GM18511 (cell line): ENCODE results near the gene HBZ.
"Not testable (repeated sequence)": the region's sequence is repeated elsewhere in the genome, so short reads cannot be mapped to it uniquely, and the experiment has no call there.

Experiments used
- ATAC-seq: cut with Tn5 transposase; IDR thresholded peaks from one replicate; pipeline ENCODE4 v1.9.1; 2021; ENCODE audit warnings: mild to moderate bottlenecking, moderate library complexity; ENCODE audit not compliant: unreplicated experiment

HBZ gene

DNA sequence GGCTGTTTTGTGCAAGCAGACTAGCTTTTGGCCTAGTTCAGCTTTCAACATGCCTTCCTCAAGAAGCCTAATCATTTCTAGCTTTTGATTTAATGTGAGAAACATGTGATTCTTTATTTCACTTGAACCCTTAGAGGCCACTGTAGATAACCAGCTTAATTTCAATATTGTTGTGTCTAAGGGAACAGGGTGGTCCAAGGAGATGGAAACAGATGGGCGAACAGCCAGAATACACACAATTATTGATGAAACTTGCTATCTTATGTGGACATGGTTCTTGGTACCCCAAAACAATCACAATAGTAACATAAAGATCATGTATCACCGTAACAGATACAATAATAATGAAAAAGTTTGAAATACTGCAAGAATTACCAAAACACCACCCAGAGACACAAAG lies 18.7 kb upstream of the HBZ start:
- ATAC-seq, result no peak

DNA sequence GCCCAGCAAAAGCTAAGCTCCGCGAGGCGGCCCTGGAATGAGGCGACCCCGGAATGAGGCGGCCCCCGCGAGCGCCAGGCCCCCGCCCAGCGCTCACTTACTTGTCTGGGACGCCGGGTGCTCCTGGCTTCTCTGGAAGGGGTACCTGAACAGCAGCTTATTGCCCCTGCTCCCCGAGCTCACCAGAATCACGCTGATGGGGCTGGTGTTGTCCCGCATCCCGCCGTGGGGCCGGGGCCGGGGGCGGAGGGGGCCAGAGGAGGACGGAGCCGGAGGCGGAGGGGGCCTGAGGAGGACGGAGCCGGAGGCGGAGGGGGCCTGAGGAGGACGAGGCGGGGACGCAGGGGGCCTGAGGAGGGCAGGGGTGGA lies 14.4 kb upstream of the HBZ start:
- ATAC-seq, result no peak

DNA sequence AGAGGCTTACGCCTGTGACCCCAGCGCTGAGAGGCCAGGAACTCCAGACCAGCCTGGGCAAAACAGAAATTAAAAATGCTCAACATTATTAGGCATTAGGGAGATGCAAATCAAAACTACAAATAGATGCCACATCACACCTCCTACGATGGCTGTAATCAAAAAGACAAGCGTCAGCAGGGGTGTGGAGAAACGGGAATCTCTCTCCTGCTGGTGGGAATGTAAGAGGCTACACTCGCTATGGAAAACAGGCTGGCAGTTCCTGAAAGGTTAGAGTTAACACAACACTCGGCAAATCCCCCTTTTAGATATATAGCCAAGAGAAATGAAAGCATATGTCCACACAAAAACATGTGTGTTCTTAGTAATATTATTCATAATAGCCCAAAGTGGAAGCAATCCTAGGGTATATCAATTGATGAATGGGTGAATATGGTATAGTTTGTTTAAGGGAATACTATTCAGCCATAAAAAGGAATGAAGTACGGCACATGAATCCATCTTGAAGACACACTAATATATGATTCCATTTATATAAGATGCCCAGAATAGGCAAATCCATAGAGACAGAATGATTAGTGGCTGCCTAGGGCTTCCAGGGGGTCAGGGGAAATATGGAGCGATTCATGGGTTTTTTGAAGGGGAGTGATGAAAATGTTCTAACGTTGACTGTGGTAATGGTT lies 12.1 kb upstream of the HBZ start:
- no peak for ATAC-seq

DNA sequence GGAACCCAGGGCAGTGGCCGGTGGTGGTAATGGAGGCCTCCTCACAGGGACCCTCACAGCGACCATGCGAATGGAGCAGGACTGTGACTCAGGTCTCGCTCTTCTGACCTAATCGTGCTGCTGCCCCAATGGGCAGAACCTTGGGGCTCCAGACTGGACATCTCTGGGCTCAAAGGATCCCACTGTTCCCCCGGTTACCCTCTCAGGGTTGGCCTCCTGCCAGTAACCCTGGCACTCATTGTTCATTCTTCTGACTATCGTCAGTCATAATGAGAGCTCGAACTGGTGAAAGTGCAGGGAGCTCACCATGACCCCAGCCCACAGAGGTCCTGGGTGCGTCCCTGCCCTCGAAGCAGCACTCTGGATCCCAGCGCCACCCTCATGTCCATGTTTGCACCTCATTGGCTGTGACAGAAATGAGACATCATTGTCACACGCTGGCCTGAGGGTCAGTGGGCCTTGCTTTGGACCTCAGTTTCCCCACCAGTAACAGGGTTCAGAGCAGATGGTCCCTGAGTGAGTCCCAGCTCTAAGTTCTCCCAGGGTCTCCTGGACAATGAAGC lies 10.0 kb upstream of the HBZ start:
- no peak for ATAC-seq

DNA sequence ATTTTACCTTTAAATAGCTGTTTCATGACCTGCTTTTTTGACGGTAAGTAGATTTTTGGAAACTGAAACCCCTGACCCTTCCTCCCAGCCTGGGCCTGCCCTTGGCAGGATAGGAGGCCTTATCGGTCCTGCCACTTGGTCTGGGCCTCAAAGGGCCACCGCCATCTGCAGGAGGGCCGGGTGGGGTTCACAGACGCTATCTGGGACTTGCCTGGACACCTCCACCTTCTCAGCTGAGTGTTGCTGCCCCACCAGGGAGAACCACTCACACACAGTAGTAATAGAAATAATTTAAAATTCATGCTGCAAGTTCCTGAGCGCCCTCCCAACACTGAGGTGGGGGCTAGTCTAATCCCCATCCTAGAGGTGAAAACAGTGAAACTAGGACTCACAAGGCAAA lies 9.4 kb upstream of the HBZ start:
- no peak for ATAC-seq

DNA sequence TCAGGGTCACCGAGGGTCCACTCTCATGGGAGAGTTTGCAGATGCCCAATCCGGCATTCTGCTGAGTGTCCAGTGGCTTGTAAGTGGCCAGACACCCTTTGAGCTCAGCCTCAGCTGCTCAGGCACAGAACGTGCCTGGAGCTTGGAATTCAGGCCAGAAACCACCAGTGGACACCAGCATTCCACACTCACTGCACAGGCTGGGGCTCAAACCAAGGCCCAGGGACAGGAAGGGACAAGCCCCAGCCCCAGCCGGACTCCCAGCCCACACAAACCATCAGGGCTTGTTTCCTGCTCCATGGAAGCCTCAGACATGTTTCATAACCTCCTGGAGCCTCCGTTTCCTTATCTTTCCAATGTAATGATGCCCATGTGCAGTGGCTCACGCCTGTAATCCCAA lies 9.0 kb upstream of the HBZ start:
- ATAC-seq, result no peak

DNA sequence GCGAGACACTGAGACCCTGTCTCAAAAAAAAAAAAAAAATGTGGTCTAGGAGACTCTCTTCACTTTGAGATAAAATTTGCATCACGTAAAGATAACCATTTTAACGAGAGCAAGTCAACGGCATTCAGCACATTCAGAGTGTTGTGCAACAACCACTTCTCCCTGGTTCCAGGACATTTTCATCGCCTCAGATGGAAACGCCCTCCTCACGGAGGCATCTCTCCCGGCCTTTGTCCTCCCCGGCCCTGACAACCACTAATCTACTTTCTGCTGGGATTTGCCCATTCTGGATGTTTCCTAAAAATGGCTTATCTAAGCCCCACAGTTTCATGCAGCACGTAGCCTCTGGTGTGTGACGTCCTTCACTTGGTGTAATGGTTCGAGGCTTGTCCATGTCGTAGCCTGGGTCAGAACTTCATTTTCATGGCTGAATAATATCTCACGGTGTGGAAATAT lies 7.6 kb upstream of the HBZ start:
- ATAC-seq, result no peak

DNA sequence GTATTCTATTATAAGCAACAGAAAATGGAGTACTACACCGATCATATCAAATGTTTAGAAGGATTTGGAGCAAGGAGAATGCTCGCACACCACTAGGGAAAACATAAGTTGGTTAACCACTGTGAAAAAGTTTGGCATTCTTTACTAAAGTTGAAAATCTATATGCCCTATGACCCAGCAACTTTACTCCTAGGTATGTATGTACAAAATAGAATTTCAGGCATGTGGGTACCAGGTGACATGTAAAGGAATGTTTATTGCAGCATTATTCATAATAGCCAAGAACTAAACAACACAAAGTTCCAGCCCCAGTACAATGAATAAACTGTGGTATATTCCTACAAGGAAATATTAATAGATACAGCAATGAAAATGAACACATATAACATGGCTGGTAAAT lies 5.8 kb upstream of the HBZ start:
- ATAC-seq, result no peak

DNA sequence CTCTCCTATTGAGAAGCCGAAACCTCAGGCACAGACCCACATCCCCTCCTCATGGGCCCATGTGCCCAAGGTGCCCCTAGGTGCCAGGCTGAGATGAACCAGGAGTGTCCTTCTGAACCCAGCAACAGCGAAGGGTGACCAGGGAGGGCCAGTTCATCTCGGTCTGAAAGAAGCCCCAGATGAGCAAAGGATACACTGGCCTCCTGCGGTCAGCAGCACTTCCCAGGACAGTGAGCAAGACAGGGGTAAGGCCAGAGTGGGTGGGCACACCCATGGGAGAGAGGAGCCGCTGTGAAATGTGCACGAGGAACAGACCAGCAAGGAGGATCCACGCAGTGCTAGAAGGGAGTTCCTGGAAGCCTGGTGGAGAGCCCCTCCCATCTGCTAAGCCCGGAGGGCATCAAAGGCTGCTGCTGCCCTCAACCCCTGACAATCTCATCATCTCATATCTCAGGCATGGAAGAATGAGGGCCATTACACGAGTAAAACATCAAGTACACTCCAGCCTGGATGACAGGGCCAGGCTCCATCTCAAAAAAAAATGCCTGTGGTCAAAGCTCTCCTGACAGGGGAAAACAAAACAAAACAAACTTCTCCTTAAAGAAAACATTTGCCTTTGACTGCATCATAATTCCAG lies 3.3 kb upstream of the HBZ start:
- no peak for ATAC-seq

DNA sequence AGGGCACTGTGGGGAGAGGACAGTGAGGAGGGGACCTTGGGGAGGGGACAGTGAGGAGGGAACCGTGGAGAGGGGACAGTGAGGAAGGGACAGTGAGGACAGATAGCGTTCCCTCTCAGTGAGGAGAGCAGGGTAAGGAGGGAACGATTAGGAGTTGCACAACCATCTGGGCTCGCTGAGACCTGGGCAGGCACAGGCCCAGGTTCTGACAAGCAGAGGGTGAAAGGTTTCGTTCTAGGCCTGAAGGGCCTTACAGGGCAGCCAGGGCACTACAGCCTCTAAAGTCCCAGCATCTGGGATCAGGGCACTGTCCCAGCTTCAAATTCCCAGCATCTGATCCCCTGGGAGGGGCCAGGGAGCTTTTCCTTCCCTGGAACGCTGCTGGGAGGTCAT lies 681 bp downstream of the HBZ start:
- ATAC-seq, result not testable (repeated sequence)

DNA sequence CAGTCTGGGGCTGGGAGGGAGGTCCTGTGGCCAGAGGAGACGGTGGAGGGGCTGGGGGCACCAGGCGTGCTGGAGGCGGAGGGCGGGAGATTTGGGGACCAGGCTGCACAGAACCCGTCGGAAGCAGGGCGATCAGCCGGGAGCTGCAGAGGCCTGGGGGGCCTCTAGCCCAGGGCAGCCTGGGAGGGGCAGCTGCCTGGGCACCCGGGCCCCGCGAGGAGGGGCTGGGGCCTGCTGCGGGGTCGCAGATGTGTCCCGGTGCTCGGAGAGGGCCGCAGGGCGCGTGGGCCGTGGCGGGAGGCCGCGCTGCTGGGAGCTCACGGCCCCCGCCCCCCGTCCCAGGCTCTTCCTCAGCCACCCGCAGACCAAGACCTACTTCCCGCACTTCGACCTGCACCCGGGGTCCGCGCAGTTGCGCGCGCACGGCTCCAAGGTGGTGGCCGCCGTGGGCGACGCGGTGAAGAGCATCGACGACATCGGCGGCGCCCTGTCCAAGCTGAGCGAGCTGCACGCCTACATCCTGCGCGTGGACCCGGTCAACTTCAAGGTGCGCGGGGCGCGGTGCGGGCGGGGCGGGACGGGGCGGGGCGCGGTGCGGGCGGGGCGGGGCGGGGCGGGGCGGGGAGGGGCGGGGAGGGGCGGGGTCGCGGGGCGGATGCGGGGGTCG lies 1.2 kb downstream of the HBZ start:
- not testable (repeated sequence) for ATAC-seq

DNA sequence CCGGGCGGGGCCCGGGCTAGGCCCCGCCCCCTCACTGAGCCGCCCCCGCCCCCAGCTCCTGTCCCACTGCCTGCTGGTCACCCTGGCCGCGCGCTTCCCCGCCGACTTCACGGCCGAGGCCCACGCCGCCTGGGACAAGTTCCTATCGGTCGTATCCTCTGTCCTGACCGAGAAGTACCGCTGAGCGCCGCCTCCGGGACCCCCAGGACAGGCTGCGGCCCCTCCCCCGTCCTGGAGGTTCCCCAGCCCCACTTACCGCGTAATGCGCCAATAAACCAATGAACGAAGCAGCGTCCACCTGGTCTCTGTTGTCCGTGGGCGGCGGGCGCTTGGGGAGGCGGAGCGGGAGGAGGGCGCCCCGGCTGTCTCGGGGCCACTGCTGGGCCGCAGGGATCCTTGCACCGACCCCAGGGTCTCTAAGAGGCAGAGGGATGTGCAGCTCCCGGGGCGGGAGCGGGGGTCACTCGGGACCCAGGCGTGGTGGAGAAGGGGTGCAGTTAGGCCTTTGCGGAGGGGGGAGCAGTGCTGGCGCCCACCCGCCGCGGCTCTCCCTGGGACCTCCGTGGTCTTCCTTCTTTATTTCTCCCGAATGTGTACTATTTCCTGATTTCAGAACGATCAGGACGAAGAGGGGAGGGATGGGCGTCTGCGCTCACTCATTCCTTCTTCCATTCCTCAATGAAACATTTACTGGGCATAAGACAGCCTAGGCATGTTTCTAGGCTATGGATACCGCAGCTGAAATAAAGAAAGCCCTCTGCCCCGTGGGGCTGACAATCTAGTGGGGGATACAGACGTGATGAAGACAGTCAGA lies 2.0 kb downstream of the HBZ start:
- no peak for ATAC-seq

DNA sequence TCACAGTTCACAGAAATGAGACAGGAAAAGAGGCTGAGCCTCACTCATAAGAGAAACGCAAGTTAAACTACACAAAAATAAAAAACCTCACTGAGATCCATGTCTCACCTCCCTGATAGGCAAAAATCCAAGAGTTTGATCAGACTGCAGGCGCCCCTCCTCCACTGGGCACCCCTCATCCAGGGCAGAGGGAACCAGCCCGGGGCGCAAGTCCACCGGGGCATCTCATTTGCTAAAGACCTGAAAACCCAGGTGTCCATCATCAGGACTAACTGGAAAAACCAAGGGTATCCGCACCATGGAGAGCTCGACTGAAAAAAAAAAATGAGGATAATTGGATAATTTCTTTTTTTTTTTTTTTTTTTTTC lies 2.6 kb downstream of the HBZ start:
- ATAC-seq, result no peak

DNA sequence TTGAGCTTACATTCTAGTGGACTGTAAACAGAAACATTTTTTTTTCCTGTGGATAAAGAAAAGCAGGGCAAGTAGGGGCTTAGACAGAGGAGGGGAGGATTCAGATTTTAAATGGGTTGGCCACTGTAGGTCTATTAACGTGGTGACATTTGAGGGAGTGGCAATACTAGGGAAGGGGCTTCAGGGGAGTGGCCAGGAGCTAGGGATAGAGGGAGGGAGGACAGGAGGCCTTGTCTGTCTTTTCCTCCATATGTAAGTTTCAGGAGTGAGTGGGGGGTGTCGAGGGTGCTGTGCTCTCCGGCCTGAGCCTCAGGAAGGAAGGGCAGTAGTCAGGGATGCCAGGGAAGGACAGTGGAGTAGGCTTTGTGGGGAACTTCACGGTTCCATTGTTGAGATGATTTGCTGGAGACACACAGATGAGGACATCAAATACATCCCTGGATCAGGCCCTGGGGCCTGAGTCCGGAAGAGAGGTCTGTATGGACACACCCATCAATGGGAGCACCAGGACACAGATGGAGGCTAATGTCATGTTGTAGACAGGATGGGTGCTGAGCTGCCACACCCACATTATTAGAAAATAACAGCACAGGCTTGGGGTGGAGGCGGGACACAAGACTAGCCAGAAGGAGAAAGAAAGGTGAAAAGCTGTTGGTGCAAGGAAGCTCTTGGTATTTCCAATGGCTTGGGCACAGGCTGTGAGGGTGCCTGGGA lies 6.8 kb downstream of the HBZ start:
- ATAC-seq, result no peak

DNA sequence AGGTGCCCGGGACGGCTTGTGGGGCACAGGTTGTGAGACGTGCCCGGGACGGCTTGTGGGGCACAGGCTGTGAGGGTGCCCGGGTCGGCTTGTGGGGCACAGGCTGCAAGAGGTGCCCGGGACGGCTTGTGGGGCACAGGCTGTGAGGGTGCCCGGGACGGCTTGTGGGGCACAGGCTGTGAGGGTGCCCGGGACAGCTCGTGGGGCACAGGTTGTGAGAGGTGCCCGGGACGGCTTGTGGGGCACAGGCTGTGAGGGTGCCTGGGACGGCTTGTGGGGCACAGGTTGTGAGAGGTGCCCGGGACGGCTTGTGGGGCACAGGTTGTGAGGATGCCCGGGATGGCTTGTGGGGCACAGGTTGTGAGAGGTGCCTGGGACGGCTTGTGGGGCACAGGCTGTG lies 7.8 kb downstream of the HBZ start:
- ATAC-seq, result not testable (repeated sequence)

DNA sequence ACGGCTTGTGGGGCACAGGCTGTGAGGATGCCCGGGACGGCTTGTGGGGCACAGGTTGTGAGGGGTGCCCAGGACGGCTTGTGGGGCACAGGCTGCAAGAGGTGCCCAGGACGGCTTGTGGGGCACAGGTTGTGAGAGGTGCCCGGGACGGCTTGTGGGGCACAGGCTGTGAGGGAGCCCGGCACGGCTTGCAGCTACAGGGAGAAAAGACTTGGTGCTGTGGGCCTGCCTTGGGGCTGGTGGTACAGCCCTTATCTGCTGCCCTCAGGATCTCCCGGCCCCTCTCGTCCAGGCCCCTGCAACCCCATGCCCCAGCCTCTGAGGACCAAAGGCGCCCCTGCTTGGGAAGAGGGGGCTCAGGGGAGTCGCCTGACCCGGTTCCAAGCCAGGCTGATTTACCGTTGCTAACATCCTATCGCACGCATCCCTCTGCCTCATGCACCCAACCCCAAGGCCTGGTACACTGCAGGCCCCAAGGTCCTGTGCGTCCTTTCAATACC lies 8.3 kb downstream of the HBZ start:
- ATAC-seq, result no peak

DNA sequence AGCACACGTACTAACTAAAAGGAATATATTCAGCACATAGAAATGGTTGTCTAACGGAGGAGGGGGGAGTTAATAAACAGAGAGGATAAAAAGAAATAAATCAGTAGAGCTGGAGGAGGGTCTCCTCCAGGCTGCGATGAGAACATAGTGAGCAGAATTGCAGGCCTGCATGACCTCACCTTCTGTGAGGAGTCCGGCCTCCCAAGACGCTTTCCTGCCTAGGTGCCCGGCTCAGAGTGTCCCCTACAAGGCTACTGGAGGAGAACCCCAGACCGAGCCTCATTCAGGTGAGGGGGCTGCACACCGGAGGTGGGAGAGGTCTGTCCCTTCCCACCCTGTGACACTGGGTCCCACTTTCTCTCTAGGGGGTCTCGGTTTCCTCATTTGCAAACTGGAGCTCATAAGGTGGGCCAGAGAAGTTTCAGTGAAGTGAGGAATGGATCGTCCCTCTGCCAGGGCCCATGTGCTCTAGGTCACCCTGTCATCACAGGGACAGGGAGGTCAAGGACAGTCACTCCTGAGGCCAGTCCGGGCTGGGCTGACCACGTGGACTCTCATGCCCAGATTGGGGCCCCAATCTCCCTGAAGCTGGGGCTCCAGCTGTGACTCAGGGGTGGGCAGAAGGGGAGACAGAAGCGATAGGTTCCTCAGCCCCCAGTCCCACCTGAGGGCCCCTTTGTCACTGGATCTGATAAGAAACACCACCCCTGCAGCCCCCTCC lies 10.0 kb downstream of the HBZ start:
- no peak for ATAC-seq

DNA sequence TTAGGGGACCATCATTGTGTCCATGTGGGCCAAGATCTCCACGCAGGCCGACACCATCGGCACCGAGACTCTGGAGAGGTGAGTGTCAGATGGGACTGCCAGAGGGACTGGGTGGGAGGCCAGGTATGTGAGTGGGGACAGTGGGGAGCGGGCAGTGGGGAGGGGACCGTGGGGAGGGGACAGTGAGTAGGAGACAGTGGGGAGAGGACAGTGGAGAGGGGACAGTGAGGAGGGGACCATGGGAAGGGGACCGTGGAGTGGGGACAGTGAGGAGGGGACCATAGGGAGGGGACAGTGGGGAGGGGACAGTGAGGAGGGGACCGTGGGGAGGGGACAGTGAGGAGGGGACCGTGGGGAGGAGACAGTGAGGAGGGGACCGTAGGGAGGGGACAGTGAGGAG lies 10.7 kb downstream of the HBZ start:
- ATAC-seq, result not testable (repeated sequence)

DNA sequence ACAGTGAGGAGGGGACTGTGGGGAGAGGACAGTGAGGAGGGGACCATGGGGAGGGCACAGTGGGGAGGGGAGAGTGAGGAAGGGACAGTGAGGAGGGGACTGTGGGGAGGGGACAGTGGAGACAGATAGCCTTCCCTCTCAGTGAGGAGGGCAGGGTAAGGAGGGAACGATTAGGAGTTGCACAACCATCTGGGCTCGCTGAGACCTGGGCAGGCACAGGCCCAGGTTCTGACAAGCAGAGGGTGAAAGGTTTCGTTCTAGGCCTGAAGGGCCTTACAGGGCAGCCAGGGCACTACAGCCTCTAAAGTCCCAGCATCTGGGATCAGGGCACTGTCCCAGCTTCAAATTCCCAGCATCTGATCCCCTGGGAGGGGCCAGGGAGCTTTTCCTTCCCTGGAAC lies 11.3 kb downstream of the HBZ start:
- ATAC-seq, result not testable (repeated sequence)
